NCI-H510A treated with DMSO at 0.1 percent for 48 hours (cell line): ENCODE data around the gene FOXS1.
"Not testable (repeated sequence)": the region's sequence is repeated elsewhere in the genome, so short reads cannot be mapped to it uniquely, and the experiment has no call there.

Experiments used
- DNase-seq: peaks from one replicate; lab custom pipeline; 2025; lab: John Stamatoyannopoulos, UW

FOXS1 gene

GRCh38 chr20:31822421-31823330 lies 22.7 kb downstream of the FOXS1 start:
- peak; percentile 83 for DNase-seq

GRCh38 chr20:31821427-31821826 lies 24.0 kb downstream of the FOXS1 start:
- DNase-seq = no peak

- no peak for DNase-seq
Measured at GRCh38 chr20:31820228-31820627, 25.2 kb downstream of the FOXS1 start.

GRCh38 chr20:31819083-31819784 lies 26.2 kb downstream of the FOXS1 start, which contains the start of gene MYLK2:
Gene MYLK2 (plus strand): TSS chr20:31819356. CDS start chr20:31819581, 225 bp downstream.
- no peak for DNase-seq

GRCh38 chr20:31818376-31818908 lies 27.0 kb downstream of the FOXS1 start:
- no peak for DNase-seq

GRCh38 chr20:31817461-31817860 lies 27.9 kb downstream of the FOXS1 start:
- no peak for DNase-seq

- DNase-seq = no peak
Measured at GRCh38 chr20:31816221-31816620, 29.2 kb downstream of the FOXS1 start.

- DNase-seq = no peak
Measured at GRCh38 chr20:31815408-31816188, 29.8 kb downstream of the FOXS1 start.

GRCh38 chr20:31814142-31814541 lies 31.3 kb downstream of the FOXS1 start:
- DNase-seq = not testable (repeated sequence)

- no peak for DNase-seq
Measured at GRCh38 chr20:31813611-31814010, 31.8 kb downstream of the FOXS1 start.

GRCh38 chr20:31811796-31812728 lies 33.3 kb downstream of the FOXS1 start:
- no peak for DNase-seq

GRCh38 chr20:31811198-31811597 lies 34.2 kb downstream of the FOXS1 start:
- no peak for DNase-seq

- DNase-seq = no peak
Measured at GRCh38 chr20:31809661-31810060, 35.7 kb downstream of the FOXS1 start.

GRCh38 chr20:31808481-31808880 lies 36.9 kb downstream of the FOXS1 start:
- no peak for DNase-seq

GRCh38 chr20:31806564-31807355 lies 38.6 kb downstream of the FOXS1 start:
- DNase-seq = no peak

- DNase-seq = no peak
Measured at GRCh38 chr20:31803552-31804291, 41.7 kb downstream of the FOXS1 start.

- DNase-seq = no peak
Measured at GRCh38 chr20:31801508-31801907, 43.9 kb downstream of the FOXS1 start.

- no peak for DNase-seq
Measured at GRCh38 chr20:31797364-31797763, 48.0 kb downstream of the FOXS1 start.
